Kidney glomerular epithelial cell (primary cell): ENCODE results near the gene MRGPRF.

Experiments
- DNase-seq: peaks from one replicate; lab custom pipeline; 2025; lab: John Stamatoyannopoulos, UW

Gene MRGPRF

GRCh38 chr11:69050592-69051380 is 37.7 kb upstream of the MRGPRF start:
- DNase-seq = no peak

GRCh38 chr11:69049490-69049867 is 36.4 kb upstream of the MRGPRF start:
- DNase-seq = no peak

DNA sequence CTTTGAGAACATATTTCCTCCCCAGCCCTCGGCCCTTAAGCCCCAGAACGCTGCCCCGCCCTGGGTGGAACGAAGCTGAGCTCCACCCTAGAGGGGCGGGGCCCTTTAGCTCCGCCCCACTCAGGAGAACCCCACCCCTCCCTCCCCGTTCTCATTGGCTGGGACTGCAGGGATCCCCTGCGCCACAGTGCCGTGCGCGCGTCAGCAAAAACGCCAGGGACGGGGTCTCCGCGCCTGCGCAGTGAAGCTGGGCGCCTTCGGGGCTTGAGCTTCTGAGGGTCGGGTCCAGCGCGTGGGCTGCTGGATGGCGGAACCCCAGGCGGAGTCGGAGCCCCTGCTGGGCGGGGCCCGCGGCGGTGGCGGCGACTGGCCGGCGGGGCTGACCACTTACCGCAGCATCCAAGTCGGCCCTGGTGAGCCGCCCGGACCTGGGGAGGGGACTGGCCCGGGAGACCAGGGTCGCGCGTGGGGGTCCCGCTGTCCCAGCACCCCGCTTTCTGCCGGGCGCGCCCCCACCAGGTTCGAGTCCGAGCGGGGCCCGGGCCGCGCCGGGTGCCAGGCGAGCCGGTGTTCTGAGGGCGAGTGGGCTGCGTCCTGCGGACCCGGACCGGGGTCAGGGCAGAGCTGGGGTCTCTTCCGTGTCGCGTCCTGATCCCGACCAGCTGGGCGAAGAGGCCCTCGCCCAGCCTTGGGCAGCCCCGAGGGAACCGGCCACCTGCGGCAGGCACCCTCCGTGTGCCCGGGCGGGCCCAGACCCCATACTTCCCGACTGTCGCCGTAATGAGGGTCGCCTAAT is 35.8 kb upstream of the MRGPRF start, which contains the start of gene TPCN2:
Gene TPCN2 (plus strand): TSS at position 239 of the 796 bp plus-strand sequence. CDS start 66 bp downstream, at position 305.
- DNase-seq = peak; percentile 84

- DNase-seq = no peak
Observed at GRCh38 chr11:69048031-69048693, 35.1 kb upstream of the MRGPRF start.

DNA sequence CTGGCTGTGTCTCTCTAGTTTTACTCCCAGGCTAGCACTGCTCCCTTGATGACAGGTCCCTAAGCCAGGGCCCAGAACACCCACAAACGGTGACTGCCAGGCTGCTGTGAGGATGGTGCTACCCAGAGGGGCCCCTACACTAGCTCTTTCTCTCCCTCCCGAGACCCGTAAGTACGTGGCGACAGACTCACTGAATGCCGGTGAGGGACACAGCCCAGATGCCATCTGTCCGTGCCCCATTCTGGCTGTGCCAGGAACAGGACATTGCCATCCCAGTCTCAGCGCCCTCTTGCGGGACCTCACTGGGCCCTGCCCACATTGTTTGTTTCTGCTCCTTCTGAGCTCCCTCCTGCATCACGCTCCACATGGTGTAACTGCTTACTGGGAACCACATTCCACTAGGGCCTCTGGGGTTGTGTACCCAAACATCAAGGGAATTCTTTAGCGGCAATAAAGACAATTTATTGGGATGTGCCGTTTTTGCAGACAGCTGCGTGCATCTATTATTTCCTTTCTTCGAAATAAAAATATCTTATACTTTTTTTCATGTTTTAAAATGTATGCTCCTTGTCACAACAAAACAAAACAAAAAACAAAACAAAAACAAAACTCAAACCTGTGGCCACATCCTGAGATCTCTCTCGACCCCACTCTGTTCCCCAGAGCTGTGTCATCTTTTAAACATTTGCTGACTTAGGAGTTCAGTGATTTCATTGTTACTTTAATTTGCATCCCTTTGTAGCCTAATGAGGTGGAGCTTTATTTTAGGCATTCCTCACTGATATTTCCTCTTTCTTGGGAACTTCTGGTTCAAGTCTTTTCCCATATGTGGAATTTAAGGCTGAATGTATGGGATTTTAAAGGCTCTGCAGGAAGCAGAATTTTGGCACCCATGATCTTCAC is 31.3 kb upstream of the MRGPRF start:
- DNase-seq = peak; percentile 68

DNA sequence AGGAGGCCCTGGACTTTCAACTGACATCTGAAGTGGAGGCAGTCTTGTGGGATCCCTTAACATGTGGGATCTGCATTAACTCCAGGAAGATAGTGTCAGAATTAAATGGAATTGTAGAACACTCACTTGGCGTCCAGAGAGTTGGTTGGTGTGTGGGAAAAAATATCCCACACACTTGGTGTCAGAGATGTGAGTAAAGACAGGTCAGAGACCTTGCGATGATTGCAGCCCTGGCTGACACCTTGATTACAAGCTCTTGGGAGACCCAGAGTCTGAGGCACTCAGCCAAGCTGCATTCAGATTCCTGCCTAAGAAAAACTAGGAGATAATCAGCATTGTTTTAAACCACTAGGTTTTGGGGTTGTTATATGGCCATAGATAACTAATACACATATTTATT is 28.5 kb upstream of the MRGPRF start:
- DNase-seq = no peak

DNA sequence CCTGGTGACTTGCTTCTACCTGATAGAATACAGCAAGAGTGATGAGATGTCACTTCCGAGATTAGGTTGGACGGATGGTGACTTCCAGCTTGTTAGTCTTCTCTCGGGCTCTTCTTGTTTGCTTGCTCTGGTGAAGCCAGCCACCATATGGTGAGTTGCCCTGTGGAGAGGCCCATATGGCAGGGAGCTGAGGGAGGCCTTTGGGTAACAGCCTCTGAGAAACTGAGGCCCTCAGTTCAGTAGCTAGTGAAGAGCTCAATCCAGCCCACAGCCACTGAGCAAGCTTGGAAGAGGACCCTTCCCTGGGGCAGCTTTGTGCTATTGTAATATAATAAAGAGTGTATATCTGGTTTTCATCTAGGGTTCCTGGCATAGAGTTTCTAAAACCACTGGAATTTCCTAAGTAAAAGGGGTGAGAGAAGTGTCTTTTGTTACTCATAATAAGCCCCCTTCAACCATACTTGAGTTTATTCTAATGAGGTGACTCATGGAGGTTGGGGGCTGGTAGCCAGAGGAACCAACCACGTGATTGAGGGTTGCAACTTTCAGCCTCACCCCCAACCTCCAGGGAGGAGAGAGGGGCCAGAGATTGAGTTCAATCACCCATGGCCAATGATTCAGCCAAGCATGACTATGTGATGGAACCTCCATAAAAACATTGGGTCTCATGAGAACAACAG is 27.7 kb upstream of the MRGPRF start:
- DNase-seq = peak; percentile 69

DNA sequence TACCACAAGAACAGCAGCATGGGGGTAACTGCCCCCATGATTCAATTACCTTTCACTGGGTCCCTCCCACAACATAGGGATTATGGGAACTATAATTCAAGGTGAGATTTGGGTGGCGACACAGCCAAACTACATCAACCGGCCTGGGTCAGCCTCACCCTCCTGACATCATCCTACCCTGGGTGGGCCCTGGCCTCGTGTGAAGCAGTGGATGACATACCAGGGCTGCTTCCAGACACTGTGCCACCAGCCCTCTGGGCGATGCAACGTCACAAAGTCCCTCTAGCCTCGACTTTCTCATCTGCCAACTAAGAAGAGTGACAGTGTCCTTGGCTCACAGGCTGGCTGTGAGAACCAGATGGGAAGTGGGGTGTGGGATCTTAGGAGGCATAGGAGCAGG is 27.0 kb upstream of the MRGPRF start:
- DNase-seq = no peak

DNA sequence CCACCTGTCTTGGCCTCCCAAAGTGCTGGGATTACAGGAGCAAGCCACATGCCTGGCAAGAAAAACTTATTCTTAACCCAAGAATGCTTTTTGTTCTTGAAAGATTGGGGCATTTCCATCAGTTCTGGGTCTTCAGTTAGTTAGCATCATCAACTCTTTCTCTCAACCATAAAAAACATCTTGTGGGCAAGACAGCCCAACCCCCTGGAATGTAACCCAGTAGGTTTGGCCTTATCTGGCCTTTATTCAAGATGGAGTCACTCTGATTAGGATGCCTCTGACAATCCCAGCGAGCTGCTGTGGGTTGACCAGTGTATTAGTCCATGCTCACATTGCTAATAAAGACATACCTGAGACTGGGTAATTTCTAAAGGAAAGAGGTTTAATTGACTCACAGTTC is 26.5 kb upstream of the MRGPRF start:
- DNase-seq = no peak

DNA sequence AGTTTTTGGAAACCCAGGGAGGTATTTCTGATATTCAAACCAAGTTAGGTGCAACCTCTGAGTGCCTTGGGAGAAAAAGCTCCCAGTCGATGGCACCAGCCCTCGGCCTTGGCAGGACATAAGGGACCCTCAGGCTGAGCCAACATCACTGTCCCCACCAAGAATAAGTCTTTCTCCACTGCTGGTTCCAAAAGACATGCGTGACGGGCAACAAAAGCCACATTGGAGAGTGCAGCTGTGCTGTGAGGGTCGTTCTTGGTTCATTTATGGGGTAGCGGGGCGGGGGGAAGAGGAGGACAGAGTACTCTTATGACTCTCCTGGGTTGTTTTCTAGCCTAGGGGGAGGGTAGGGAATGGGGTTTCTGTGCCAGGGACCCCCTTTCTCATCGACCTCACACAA is 24.5 kb upstream of the MRGPRF start:
- no peak for DNase-seq

GRCh38 chr11:69037074-69037473 is 24.0 kb upstream of the MRGPRF start:
- DNase-seq = no peak

GRCh38 chr11:69035946-69036340 is 22.9 kb upstream of the MRGPRF start:
- no peak for DNase-seq

- no peak for DNase-seq
Observed at GRCh38 chr11:69035150-69035945, 22.3 kb upstream of the MRGPRF start.

DNA sequence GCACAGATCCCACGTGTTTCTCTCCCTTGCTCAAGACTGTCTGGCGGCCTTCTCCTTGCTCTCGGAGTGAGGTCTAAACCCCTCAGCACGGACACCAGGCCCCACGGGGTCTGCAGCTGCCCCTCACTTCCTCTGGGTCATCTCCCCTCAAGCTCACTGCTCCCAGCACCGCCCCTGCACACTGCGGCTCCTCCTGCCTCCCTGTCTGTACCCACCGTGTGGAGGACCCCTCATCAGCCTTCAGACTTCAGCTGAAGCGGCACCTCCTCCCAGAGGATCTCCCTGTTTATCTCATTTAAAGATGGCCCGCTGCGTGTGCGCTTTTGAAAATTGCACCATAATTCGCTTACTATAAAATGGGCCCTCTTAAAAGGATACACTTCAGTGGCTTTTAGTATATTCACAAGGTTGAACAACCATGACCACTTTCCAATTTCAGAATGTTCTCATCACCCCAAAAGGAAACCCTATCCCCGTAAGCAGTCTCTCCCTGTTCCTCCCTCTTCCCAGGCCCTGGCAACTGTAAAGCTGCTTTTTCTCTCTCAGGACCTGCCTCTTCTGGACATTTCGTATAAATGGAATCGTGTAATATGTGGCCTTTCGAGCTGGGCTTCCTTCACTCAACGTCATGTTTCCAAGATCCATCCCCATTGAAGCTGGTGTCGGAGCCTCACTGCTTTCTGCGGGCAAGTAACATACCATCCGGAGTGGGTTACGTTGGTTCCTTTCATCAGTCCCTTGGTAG is 21.2 kb upstream of the MRGPRF start:
- no peak for DNase-seq

DNA sequence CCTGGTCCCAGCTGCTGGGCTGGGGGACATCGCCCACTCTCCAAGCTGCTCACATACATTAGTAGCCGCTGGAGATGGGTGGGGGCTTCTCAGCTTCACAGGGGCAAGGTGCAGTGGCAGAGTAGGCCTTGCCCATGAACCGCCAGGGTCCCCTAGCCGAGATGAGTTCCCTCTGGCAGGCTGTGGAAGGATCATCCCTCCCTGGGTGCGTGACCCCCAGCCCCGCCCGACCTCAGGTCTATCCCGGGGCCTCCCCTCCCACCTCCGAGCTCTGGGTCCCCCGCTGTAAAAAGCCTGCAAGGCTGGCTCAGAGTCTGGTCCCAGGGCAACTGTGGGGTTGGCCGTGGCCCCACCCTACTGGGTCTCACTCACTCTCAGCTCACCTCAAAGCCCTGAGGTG is 20.4 kb upstream of the MRGPRF start:
- DNase-seq = no peak

GRCh38 chr11:69032833-69033232 is 19.8 kb upstream of the MRGPRF start:
- DNase-seq = no peak

DNA sequence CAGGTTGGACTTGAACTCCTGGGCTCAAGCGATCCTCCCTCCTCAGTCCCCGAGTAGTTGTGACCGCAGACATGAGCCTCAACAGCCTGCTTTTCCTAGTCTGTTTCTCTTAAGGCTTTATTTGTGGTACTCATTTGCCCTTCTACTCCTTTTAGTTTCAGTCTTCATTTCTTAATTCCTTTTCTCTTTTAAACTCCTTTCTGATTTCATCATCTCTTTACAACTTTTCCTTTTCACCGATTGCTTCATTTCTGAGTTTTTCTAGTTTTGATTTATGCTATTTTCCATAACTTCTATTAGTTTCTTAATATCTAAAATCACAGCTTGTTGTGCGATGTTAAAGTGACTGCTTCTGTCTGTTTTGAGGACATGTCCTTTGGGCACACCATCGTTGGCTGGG is 17.3 kb upstream of the MRGPRF start:
- DNase-seq = no peak

DNA sequence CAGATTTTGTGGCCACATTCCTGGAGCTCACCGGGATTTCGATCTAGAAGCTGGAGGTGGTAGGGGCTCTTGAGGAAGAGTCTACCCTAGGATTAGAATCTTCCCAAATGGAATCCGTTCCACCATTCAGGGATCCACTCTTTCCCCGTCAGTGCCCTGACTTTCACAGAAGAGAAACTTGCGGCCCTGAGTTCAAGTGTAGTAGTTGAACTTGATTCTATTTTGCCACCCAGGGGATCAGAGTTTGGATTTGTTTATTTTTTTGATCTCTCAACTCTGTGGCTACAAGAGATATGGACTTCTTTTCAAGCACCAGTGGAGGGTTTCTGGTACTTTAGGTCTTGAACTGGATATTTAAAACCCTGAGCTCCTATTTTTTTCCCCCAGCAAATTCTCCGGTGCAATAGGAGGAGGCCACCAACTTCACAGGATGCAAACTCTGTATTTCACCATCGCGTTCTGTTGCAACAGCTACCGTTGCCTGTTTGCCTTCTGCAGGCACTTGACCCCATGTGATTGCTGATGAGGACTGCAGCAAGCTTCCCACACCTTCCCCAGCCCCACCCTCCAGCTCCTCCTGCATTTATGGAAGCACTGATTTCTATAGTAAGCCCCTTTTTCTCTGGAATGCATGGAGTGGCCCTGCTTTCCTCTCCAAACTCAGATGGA is 14.8 kb upstream of the MRGPRF start:
- no peak for DNase-seq

- no peak for DNase-seq
Observed at GRCh38 chr11:69024509-69024908, 11.5 kb upstream of the MRGPRF start.
